ENCODE measurements around the gene FAM241A.

DNA sequence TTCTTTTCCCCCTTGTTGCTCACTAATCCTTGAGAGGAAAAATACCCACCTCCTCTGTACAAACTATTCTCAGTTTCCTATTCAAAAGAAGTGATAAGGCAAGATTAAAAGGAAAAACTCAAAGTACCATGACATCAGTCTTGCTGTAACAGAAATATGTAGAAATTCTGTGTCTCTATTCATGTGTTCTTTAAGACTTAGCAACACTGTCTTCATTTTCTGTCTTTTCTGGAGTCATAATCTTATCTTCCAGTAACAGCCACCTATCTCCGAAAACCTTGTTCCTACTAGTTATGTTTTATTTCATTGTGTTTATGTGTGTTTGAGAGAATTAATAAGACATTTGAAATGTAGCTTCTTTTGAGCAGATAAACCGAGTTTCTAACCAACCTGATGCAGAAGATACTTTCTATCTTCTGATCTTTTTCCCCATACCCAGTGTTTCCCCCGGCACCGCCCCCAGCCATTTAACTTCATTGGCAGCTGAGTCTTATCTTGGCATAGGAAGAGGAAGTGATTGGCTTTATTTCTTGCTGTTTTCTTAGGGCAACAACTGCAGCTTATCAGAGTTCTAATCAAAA, 8.0 kb downstream of the FAM241A start:
- TF ChIP-seq FOXK2 (conservative IDR thresholded peaks at IDR 0.05 in 1 of 2, IDR thresholded peaks at IDR 0.05 in 1 of 2; ENCODE audit: low read depth in 2 of 2), result no peak; a peak in 1 of 4 replicates
- TF ChIP-seq MTA3 (IDR thresholded peaks at IDR 0.05; ENCODE audit: borderline replicate concordance), result peak; percentile 66; the same call in 1 of the 2 replicates
- TF ChIP-seq ZNF143 (CRISPR knock-in tag; IDR thresholded peaks at IDR 0.05), result no peak
- no peak for TF ChIP-seq CBX3 (IDR thresholded peaks at IDR 0.05; ENCODE audit: borderline replicate concordance in 1 of 2, low read length in 2 of 2)
- no peak for TF ChIP-seq SP2 (IDR thresholded peaks at IDR 0.05; ENCODE audit: extremely low read depth, low read depth, low read length, poor library complexity, severe bottlenecking)
- TF ChIP-seq TBL1XR1 (IDR thresholded peaks at IDR 0.05; ENCODE audit: low read length in 2 of 2), result peak in 1 of 2 experiments; percentile 30; a peak in 1 of 4 replicates
- TF ChIP-seq ELF4 (CRISPR knock-in tag; IDR thresholded peaks at IDR 0.05), result no peak
- TF ChIP-seq, protein P1, sequence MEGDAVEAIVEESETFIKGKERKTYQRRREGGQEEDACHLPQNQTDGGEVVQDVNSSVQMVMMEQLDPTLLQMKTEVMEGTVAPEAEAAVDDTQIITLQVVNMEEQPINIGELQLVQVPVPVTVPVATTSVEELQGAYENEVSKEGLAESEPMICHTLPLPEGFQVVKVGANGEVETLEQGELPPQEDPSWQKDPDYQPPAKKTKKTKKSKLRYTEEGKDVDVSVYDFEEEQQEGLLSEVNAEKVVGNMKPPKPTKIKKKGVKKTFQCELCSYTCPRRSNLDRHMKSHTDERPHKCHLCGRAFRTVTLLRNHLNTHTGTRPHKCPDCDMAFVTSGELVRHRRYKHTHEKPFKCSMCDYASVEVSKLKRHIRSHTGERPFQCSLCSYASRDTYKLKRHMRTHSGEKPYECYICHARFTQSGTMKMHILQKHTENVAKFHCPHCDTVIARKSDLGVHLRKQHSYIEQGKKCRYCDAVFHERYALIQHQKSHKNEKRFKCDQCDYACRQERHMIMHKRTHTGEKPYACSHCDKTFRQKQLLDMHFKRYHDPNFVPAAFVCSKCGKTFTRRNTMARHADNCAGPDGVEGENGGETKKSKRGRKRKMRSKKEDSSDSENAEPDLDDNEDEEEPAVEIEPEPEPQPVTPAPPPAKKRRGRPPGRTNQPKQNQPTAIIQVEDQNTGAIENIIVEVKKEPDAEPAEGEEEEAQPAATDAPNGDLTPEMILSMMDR (IDR thresholded peaks at IDR 0.05 in 2 of 3, conservative IDR thresholded peaks at IDR 0.05 in 1 of 3; ENCODE audit: insufficient read depth in 2 of 3, low read depth in 1 of 3, low read length in 3 of 3), result no peak
- TF ChIP-seq, protein P2, sequence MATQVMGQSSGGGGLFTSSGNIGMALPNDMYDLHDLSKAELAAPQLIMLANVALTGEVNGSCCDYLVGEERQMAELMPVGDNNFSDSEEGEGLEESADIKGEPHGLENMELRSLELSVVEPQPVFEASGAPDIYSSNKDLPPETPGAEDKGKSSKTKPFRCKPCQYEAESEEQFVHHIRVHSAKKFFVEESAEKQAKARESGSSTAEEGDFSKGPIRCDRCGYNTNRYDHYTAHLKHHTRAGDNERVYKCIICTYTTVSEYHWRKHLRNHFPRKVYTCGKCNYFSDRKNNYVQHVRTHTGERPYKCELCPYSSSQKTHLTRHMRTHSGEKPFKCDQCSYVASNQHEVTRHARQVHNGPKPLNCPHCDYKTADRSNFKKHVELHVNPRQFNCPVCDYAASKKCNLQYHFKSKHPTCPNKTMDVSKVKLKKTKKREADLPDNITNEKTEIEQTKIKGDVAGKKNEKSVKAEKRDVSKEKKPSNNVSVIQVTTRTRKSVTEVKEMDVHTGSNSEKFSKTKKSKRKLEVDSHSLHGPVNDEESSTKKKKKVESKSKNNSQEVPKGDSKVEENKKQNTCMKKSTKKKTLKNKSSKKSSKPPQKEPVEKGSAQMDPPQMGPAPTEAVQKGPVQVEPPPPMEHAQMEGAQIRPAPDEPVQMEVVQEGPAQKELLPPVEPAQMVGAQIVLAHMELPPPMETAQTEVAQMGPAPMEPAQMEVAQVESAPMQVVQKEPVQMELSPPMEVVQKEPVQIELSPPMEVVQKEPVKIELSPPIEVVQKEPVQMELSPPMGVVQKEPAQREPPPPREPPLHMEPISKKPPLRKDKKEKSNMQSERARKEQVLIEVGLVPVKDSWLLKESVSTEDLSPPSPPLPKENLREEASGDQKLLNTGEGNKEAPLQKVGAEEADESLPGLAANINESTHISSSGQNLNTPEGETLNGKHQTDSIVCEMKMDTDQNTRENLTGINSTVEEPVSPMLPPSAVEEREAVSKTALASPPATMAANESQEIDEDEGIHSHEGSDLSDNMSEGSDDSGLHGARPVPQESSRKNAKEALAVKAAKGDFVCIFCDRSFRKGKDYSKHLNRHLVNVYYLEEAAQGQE (IDR thresholded peaks at IDR 0.05; ENCODE audit: borderline replicate concordance), result 0 out of 2 replicates have a peak, but pooled peaks have one; percentile 6
- TF ChIP-seq, protein P2 (CRISPR knock-in tag; IDR thresholded peaks at IDR 0.05; ENCODE audit: low read depth), result no peak
- TF ChIP-seq NRF1 (conservative IDR thresholded peaks at IDR 0.05 in 1 of 2, IDR thresholded peaks at IDR 0.05 in 1 of 2), result no peak
- no peak for TF ChIP-seq ZNF274 (IDR thresholded peaks at IDR 0.05; ENCODE audit: borderline replicate concordance, low read depth, low read length)
- no peak for TF ChIP-seq RAD21 (CRISPR knock-in tag; conservative IDR thresholded peaks at IDR 0.05 in 1 of 2, IDR thresholded peaks at IDR 0.05 in 1 of 2)
- 0 out of 2 replicates have a peak, but pooled peaks have one; percentile 28 for TF ChIP-seq ELF1 (tag; IDR thresholded peaks at IDR 0.05)
- TF ChIP-seq, protein P3, sequence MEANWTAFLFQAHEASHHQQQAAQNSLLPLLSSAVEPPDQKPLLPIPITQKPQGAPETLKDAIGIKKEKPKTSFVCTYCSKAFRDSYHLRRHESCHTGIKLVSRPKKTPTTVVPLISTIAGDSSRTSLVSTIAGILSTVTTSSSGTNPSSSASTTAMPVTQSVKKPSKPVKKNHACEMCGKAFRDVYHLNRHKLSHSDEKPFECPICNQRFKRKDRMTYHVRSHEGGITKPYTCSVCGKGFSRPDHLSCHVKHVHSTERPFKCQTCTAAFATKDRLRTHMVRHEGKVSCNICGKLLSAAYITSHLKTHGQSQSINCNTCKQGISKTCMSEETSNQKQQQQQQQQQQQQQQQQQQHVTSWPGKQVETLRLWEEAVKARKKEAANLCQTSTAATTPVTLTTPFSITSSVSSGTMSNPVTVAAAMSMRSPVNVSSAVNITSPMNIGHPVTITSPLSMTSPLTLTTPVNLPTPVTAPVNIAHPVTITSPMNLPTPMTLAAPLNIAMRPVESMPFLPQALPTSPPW (CRISPR knock-in tag; IDR thresholded peaks at IDR 0.05), result peak; percentile 38

Data from K562 (cell line).